Activated CD4-positive, alpha-beta T cell treated with anti-CD3 and anti-CD28 coated beads, Interleukin-2, Interleukin-4, amounts not matched to agents 100 ng/mL and 50 ng/mL, durations not matched to agents 16 hours and 8 hours (primary cell): Measurements from ENCODE around the gene TAS2R46.
A peak's percentile ranks its signal among the peaks of the same experiment; 100 is the strongest.
"Not testable (repeated sequence)": the region's sequence is repeated elsewhere in the genome, so short reads cannot be mapped to it uniquely, and the experiment has no call there.

Source experiments
- DNase-seq: peaks from one replicate; pipeline ENCODE4 v3.0.0-alpha.2; 2020; ENCODE audit warnings: low spot score

TAS2R46 gene, protein sequence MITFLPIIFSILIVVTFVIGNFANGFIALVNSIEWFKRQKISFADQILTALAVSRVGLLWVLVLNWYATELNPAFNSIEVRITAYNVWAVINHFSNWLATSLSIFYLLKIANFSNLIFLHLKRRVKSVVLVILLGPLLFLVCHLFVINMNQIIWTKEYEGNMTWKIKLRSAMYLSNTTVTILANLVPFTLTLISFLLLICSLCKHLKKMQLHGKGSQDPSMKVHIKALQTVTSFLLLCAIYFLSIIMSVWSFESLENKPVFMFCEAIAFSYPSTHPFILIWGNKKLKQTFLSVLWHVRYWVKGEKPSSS

DNA sequence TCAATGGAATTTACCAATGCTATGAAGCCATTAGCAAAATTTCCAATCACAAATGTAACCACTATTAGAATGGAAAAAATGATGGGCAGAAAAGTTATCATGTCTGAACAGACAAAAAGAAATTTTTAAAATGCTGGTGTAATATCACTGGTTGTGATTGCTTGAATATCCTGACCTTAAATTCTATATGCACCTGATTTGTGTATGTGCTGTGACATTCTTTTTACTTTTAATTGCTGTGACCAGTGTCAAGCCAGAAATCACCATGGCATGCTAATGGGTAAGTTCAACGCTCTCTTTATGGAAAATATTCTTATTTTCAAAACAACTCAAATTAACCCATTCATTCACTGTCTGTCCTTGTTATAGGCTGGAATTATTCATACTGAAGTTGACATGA, at the start of gene TAS2R46:
Gene TAS2R46, minus strand, starts transcription at position 101 of the 400 bp plus-strand sequence. Its CDS starts 0 bp downstream, at position 101.
- DNase-seq: not testable (repeated sequence)

GRCh38 chr12:11111213-11111612, 49.1 kb upstream of the TAS2R46 start:
- DNase-seq: peak; percentile 15

DNA sequence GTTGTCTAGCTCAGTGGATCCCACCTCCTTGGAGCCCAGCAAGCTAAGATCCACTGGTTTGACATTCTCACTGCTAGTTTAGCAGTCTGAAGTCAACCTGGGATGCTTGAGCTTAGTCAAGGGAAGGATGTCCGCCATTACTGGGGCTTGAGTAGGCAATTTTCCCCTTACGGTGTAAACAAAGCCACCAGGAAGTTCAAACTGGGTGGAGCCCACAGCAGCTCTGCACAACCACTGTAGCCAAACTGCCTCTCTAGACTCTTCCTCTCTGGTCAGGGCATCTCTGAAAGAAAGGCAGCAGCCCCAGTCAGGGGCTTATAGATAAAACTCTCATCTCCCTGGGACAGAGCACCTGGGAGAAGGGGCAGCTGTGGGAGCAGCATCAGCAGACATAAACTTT, 46.8 kb upstream of the TAS2R46 start:
- no peak for DNase-seq

GRCh38 chr12:11107719-11108118, 45.6 kb upstream of the TAS2R46 start:
- no peak for DNase-seq

DNA sequence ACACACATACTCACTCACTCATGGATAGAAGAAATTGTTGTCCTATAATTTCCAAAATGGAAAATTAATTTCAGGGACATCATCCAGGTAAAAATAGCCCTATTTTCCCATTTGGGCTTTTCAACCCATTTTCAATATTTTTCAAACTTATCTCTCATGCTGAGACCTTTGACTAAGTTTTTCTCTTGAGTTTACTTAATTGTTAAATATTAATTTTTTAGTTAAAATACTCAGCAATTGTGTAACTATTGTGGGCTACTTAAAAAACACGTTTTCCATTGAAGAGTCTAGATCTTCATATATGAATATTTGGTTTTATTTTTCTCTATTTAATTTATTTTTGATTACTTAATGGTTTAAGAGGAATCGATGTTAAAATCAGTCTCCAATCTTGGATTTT, 44.2 kb upstream of the TAS2R46 start:
- no peak for DNase-seq

GRCh38 chr12:11105546-11105945, 43.5 kb upstream of the TAS2R46 start:
- no peak for DNase-seq

DNA sequence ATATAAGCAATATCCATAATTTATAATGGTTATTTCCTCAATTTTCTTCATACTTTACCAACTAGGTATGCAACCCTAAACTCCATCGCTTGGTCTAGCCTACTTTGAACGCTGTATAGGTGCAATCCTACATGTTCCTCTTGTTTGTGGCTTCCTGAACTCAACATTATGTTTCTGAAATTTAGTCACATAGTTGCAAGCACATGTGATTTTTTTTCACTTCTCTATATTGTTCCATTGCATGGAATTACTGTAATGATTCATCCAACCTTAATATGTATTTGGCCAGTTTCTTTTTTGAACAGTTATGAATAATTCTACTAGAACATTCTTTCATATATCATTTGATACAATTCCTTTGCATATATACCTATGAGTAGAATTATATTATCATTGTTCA, 32.8 kb upstream of the TAS2R46 start:
- DNase-seq: not testable (repeated sequence)

DNA sequence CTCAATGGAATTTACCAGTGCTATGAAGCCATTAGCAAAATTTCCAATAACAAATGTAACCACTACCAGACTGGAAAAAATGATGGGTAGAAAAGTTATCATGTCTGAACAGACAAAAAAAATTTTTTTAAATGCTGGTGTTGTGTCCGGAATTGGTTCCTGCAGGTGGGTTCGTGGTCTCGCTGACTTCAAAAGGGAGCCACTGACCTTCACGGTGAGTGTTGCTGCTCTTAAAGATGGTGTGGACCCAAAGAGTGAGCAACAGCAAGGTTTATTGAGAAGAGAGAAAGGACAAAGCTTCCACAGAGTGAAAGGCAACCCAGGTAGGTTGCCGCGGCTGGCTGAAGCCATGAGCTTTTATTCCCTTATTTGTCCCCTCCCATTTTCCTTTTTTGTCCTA, 30.0 kb upstream of the TAS2R46 start, which contains the start of gene TAS2R43:
Gene TAS2R43, minus strand, starts transcription at position 186 of the 400 bp plus-strand sequence. Its CDS starts 84 bp downstream, at position 102.
- DNase-seq: no peak

GRCh38 chr12:11089246-11089645, 27.2 kb upstream of the TAS2R46 start:
- no peak for DNase-seq

DNA sequence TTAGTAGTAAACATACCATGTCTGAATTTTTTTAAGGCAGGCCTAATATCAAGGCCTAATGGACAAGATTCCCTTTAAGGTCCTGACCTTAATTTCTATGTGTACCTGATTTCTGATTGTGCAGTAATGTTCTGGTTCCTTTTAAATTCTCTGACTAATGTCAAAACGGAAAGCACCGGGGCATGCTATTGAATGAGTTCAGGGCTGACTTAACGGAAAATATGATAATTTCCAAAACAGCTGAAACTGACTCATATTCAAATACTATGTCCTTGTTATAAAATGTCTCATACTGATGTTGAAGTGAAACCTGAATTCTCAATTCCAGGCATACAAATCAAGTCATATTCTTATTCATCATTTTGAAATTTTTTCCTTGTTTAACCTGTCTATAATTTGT, 23.3 kb upstream of the TAS2R46 start:
- DNase-seq: peak; percentile 22

GRCh38 chr12:11081987-11082386, 19.9 kb upstream of the TAS2R46 start:
- DNase-seq: no peak

DNA sequence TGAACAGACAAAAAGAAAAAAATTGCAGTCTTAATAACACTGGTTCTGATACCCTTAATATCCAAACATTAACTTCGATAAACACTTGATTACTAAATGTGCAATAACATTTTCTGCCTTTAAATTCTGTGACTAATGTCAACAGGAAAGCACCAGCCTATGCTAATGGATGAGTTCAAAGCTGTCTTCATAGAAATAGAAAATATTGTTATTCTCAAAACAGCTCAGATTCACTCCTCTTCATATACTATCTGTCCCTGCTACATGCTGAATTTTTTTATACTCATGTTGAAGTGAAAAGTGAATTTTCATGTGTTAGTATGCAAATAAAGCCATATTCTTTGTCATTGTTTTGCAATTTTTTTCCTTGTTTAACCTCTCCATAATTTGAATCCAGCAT, 16.2 kb upstream of the TAS2R46 start:
- DNase-seq: no peak

DNA sequence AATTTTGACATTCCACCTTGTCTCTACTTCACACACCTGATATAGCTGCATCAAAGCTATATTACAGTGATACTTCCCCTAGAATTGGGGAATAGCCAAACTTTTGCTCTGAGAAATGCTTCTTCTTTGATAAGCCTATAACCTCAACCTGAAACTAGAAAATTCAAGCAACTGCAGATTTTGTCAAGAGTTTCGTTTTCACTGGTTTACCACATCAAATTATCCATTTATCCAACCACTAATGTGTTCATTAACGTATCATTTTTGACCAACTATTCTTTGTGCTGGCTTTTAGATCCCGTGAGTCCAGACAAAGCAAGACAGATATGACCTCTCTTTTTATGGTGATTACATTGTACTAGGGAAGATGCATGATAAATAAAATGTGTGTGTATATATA, 13.5 kb upstream of the TAS2R46 start:
- no peak for DNase-seq

DNA sequence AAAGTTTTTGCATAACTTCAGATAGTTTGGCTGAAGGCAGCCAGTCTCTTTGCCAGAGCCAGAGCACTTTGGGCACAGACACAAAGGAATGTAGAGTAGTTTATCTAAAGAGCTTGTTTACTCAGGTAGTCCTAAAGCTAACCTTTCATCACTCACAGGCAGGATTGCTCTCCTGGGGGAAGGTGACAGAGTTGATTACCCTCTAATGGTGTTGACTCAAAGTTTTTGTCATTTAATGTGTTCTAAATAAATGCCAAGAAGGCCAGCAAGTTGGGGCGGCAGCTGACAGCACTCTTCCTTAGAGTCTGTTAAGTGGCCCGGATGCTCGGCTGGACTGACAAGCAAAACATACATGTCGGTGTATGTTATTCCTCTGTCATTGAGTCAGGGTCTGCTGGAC, 9.3 kb upstream of the TAS2R46 start:
- DNase-seq: no peak

- DNase-seq: no peak
These were observed 8.9 kb upstream of the TAS2R46 start for GRCh38 chr12:11070999-11071398.

DNA sequence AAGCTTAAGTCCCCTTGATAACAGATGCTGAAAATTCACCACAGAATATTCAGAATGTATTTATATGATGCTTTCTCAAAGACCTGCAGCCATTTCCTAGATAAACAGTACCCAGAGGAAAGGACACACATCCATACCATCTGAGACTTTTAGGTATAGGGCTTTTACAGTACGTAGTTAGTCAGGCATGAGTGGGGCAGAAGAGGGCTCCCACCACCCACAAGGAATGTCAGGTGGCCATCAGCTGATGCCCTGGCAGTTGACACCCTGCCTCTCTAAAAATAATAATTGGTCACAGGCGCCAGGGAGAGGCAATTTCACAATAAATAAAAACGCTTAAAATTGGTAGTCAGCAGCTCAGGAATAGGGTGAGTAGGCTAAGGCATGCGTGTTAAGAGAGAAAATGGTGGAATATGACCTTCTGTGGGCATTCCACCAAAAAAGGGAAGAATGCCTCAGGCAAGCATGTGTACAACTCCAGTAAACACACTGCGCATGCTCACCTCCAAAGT, 7.8 kb upstream of the TAS2R46 start:
- no peak for DNase-seq

DNA sequence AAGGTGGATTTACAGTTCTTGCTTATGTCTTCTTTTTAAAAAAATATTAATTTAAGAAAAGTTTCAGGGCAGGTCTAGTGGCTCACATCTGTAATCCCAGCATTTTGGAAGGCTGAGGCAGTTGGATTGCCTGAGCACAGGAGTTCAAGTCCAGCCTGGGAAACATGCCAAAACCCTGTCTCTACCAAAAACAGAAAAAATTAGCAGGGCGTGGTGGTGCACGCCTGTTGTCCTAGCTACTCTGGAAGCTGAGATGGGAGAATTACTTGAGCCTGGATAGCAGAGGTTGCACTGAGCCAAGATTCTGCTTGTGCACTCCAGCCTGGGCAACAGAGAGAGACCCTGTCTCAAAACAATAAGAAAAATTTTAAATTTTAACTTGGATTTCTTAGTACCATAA, 5.4 kb upstream of the TAS2R46 start:
- no peak for DNase-seq

GRCh38 chr12:11059784-11060183, 2.3 kb downstream of the TAS2R46 start:
- no peak for DNase-seq

- DNase-seq: no peak
These were observed 3.1 kb downstream of the TAS2R46 start for GRCh38 chr12:11059041-11059440.

DNA sequence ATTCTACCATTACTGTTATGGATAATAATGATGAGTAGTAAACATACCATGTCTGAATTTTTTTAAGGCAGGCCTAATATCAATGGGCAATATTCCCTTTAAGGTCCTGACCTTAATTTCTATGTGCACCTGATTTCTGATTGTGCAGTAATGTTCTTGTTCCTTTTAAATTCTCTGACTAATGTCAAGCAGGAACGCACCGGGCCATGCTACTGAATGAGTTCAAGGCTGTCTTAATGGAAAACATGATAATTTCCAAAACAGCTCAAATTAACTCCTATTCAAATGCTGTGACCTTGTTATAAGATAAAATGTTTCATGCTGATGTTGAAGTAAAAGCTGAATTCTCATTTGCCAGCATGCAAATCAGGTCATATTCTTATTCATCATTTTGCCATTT, 6.8 kb downstream of the TAS2R46 start:
- no peak for DNase-seq

DNA sequence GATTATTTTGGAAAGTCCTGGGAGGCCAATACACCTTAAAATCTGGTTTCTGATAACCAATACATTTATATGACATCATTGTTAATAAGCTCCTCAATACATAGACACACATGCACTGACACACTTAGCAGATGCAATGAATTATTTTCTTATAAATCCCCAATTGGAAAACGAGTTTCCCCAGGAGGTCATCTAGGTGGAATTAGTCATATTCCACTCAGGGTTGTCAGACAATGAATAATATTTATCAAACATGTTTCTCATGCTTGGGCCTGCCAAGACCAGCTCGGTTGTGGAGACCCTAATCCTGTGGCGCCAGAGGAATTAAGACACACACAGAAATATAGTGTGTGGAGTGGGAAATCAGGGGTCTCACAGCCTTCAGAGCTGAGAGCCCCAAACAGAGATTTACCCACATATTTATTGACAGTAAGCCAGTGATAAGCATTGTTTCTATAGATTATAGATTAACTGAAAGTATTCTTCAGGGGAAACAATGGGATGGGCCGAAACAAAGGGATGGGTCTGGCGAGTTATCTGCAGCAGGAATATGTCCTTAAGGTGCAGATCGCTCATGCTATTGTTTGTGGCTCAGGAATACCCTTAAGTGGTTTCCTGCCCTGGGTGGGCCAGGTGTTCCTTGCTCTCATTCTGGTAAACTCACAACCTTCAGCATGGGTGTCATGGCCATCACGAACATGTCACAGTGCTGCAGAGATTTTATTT, 12.1 kb downstream of the TAS2R46 start:
- DNase-seq: not testable (repeated sequence)

DNA sequence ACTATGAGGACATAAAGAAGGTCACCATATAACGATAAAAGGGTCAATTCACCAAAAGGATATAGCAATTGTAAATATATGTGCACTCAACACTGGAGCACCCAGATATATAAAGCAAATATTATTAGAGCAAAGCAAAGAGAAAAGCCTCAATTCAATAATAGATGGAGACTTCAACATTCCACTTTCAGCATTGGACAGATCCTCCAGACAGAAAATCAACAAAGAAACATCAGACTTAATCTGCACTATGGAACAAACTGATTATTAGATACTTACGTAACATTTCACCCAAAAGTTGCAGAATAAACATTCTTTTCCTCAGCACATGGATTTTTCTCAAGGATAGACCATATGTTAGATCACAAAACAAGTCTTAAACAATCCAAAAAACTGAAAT, 20.7 kb downstream of the TAS2R46 start:
- not testable (repeated sequence) for DNase-seq

GRCh38 chr12:11040162-11040561, 21.9 kb downstream of the TAS2R46 start:
- DNase-seq: no peak
